Nephron progenitor cell (in vitro differentiated cells): ENCODE data around the gene SPRED1.
A peak's percentile ranks its signal among the peaks of the same experiment; 100 is the strongest.

Experiments
- DNase-seq: peaks from one replicate; pipeline ENCODE4 v3.0.0; 2021
- H3K27ac Mint-ChIP-seq: 2 replicates; pipeline ENCODE4 v1.8.0; 2021; ENCODE audit warnings: mild to moderate bottlenecking, moderate library complexity, mixed read lengths
- H3K27me3 Mint-ChIP-seq: 2 replicates; pipeline ENCODE4 v1.8.0; 2021; ENCODE audit warnings: mild to moderate bottlenecking, low read depth, mixed read lengths; ENCODE audit not compliant: poor library complexity
- H3K36me3 Mint-ChIP-seq: 2 replicates; pipeline ENCODE4 v1.8.0; 2021; ENCODE audit warnings: low read depth, mixed read lengths
- H3K4me1 Mint-ChIP-seq: 2 replicates; pipeline ENCODE4 v1.8.0; 2021; ENCODE audit warnings: mixed read lengths
- H3K4me3 Mint-ChIP-seq: 2 replicates; pipeline ENCODE4 v1.8.0; 2021; ENCODE audit warnings: mild to moderate bottlenecking, moderate library complexity, mixed read lengths
- H3K9me3 Mint-ChIP-seq: 2 replicates; pipeline ENCODE4 v1.8.0; 2021; ENCODE audit warnings: mild to moderate bottlenecking, moderate library complexity, mixed read lengths
- CTCF ChIP-seq: fragments of 200-600 bp; sonication (generic); IDR thresholded peaks from 2 replicates; pipeline ENCODE4 v1.5.0; 2021; ENCODE audit warnings: antibody characterized with exemption

Gene SPRED1

DNA sequence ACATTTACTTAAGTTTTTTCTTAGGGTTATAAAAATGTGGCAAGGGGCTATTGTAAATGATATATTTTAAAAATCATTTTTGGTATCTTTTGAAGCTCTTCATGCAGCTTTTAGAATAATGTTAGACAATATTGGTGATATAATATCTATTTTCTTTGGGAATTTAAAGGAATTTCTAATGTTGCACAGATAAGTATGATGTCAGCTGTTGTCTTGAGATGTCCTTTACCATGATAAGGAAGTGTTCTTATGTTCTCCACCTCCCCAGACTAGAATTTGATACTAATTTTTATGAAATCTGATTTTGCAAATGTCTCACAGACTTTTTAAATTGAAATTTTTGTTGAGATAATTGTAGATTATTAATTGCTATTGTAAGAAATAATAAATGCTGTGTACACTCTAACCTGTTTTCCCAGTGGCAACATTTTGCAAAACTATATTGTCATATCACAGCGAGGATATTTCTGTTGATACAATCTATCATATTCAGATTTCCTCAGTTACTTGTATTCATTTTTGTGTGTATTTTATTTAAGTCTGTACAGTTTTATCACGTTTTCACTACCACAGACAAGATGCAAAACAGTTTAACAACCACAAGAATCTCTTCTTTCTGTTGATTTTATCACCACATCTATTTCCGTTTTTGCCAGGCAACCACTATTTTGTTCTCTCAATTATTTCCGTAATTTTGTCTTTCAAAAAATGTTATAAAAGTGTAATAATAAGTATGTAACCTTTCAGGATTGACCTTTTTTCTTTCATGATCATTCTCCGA, 55.4 kb downstream of the SPRED1 start:
- no peak overlapping the region for H3K27ac Mint-ChIP-seq
- H3K9me3 Mint-ChIP-seq = peaks cover 10% of the 10 kb centered on the region
- H3K27me3 Mint-ChIP-seq = no peaks in the 10 kb centered on the region
- no peak overlapping the region for H3K4me3 Mint-ChIP-seq
- H3K36me3 Mint-ChIP-seq = peaks cover 83% of the 10 kb centered on the region
- no peak for DNase-seq
- no peak for TF ChIP-seq CTCF
- peaks cover 7% of the 10 kb centered on the region for H3K4me1 Mint-ChIP-seq

GRCh38 chr15:38308797-38309196, 56.2 kb downstream of the SPRED1 start:
- Mint-ChIP-seq H3K27ac (no peak overlapping the region), H3K36me3 (peaks cover 80% of the 10 kb centered on the region), H3K27me3 (no peaks in the 10 kb centered on the region), H3K4me3 (no peak overlapping the region), H3K9me3 (peaks cover 10% of the 10 kb centered on the region), H3K4me1 (peaks cover 7% of the 10 kb centered on the region)
- no peak for DNase-seq
- TF ChIP-seq CTCF = no peak

GRCh38 chr15:38312190-38312589, 59.6 kb downstream of the SPRED1 start:
- peaks cover 10% of the 10 kb centered on the region for H3K9me3 Mint-ChIP-seq
- no peak for DNase-seq
- H3K27ac Mint-ChIP-seq = peak overlapping the region; percentile 13
- peaks cover 60% of the 10 kb centered on the region for H3K36me3 Mint-ChIP-seq
- peaks cover 7% of the 10 kb centered on the region for H3K4me1 Mint-ChIP-seq
- H3K27me3 Mint-ChIP-seq = no peaks in the 10 kb centered on the region
- no peak overlapping the region for H3K4me3 Mint-ChIP-seq
- TF ChIP-seq CTCF = no peak

DNA sequence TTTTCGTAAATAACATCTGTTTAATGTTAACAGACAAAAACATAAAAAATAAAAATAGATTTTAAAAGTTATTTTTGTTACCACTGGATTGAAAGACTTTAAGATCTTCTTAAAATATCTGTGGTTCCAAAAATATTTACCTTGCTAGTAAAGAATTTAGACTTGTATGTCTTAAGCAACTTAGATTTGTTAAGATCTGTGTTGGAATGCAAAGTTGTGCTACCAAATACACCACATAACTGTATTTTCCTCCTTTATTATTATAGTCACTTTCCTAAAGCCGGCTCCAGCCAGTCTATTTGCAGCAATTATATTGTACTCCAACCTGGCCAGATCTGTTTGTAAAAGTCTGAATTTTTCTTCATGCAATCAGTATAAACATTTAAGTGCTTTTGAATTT, 63.7 kb downstream of the SPRED1 start:
- DNase-seq = no peak
- Mint-ChIP-seq H3K27ac (peak overlapping the region; percentile 47), H3K9me3 (no peaks in the 10 kb centered on the region), H3K36me3 (peaks cover 31% of the 10 kb centered on the region), H3K4me3 (no peak overlapping the region), H3K4me1 (peaks cover 7% of the 10 kb centered on the region), H3K27me3 (no peaks in the 10 kb centered on the region)
- TF ChIP-seq CTCF = no peak

GRCh38 chr15:38320181-38320580, 67.5 kb downstream of the SPRED1 start:
- Mint-ChIP-seq H3K4me3 (no peak overlapping the region), H3K36me3 (peaks cover 37% of the 10 kb centered on the region), H3K4me1 (no peaks in the 10 kb centered on the region), H3K9me3 (no peaks in the 10 kb centered on the region), H3K27ac (no peak overlapping the region), H3K27me3 (no peaks in the 10 kb centered on the region)
- TF ChIP-seq CTCF = no peak
- no peak for DNase-seq

GRCh38 chr15:38320866-38321265, 68.2 kb downstream of the SPRED1 start:
- Mint-ChIP-seq H3K27ac (no peak overlapping the region), H3K4me1 (no peaks in the 10 kb centered on the region), H3K4me3 (no peak overlapping the region), H3K27me3 (no peaks in the 10 kb centered on the region), H3K9me3 (no peaks in the 10 kb centered on the region), H3K36me3 (peaks cover 40% of the 10 kb centered on the region)
- DNase-seq = no peak
- TF ChIP-seq CTCF = no peak
